Measurements from ENCODE around the gene FAM168A.
A peak's percentile ranks its signal among the peaks of the same experiment; 100 is the strongest.

FAM168A gene

DNA sequence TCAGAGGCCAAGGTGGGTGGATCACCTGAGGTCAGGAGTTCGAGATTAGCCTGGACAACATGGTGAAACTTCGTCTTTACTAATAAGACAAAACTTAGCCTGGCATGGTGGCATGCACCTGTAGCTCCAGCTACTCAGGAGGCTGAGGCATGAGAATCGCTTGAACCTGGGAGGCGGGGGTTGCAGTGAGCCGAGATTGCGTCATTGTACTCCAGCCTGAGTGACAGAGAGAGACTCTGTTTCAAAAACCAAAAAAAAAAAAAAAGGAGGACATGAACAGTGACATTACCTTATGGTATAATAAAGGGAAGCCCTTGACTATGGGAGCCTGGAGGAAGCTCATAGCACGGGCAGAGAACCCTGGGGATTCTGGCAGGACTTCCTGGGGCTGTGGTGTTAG is 32.0 kb upstream of the FAM168A start:
- POLR2A ChIA-PET, result no interaction called here
- CTCF ChIA-PET, result interaction anchor here (1.6 to 10.7 kb wide), 2 partner anchors 18 to 30 kb away, joined by 5 to 166 read pairs; no protein-coding TSS in a partner anchor
- TF ChIP-seq, protein P1, sequence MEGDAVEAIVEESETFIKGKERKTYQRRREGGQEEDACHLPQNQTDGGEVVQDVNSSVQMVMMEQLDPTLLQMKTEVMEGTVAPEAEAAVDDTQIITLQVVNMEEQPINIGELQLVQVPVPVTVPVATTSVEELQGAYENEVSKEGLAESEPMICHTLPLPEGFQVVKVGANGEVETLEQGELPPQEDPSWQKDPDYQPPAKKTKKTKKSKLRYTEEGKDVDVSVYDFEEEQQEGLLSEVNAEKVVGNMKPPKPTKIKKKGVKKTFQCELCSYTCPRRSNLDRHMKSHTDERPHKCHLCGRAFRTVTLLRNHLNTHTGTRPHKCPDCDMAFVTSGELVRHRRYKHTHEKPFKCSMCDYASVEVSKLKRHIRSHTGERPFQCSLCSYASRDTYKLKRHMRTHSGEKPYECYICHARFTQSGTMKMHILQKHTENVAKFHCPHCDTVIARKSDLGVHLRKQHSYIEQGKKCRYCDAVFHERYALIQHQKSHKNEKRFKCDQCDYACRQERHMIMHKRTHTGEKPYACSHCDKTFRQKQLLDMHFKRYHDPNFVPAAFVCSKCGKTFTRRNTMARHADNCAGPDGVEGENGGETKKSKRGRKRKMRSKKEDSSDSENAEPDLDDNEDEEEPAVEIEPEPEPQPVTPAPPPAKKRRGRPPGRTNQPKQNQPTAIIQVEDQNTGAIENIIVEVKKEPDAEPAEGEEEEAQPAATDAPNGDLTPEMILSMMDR (IDR thresholded peaks at IDR 0.05; ENCODE audit: control extremely low read depth, extremely low read depth, low read depth, missing control alignments), result no peak
- DNase-seq (ENCODE audit: extremely low spot score), result no peak

GRCh38 chr11:73625696-73626318 is 27.9 kb upstream of the FAM168A start:
- CTCF ChIA-PET, result interaction anchor here (0.6 to 10.7 kb wide), 69 partner anchors 9 to 695 kb away, joined by 3 to 166 read pairs (median 4); partner anchors contain the start of genes FAM168A, PLEKHB1 and UCP2
- POLR2A ChIA-PET, result interaction anchor here (0.6 kb wide), 1 partner anchor 1701 kb away, joined by 3 read pairs; no protein-coding TSS in a partner anchor
- TF ChIP-seq, protein P1 (IDR thresholded peaks at IDR 0.05; ENCODE audit: control extremely low read depth, extremely low read depth, low read depth, missing control alignments), result peak; percentile 85
- DNase-seq (ENCODE audit: extremely low spot score), result peak; percentile 84

DNA sequence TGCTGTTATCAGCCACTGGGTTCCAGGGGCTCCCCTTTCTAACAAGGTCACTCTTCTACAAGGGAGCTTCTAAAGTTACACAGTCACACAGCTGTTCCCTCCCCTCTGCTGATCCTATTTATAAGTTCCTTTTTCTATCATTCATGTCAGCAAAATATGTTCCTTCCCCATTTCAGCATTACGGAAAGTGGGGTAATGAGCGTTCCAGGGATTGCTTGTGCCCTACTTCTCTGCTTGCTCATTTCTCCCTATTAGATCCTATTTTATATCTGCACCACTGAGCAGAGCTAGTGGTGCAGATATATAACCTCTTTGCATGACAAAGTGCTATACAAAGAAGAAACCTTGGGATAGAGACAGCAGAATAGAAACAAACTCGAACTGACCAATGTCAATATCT is 25.8 kb upstream of the FAM168A start:
- TF ChIP-seq, protein P1 (IDR thresholded peaks at IDR 0.05; ENCODE audit: control extremely low read depth, extremely low read depth, low read depth, missing control alignments), result no peak
- no peak for DNase-seq (ENCODE audit: extremely low spot score)

DNA sequence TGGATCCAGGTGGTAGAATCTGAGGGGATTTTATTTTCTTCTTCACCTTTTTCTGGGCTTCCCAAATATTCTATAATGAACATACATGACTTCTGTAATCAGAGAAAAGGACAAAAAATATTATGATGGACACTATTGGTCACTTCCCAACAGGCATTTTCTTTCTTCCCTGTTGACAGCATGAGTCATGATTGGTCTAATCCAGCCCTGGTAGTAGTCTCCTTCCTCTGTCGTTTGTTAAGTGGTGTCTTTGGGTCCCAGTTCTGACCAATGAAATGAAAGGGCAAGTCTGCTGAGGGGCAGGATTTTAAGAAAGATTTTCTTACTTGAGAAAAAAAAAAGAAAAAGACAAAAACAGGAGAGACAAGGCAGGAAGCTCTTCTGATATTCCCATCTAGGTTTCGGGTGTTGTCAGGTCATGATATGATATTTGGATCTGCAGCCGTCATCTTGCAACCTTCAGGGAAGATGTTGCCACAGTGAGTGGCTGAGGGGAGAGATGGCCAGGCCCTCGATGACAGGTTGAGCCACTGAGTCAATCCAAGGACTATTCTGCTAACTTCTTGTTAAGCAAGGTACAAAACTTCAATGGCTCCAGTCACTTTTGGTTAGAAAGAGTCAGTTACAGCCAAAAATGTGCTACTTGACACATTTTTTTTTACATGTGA is 25.1 kb upstream of the FAM168A start:
- ChIA-PET POLR2A (no interaction called here), CTCF (interaction anchor here (1.0 to 10.7 kb wide), 4 partner anchors 12 to 66 kb away, joined by 3 to 166 read pairs (median 4); no protein-coding TSS in a partner anchor)
- no peak for DNase-seq (ENCODE audit: extremely low spot score)
- TF ChIP-seq, protein P1 (IDR thresholded peaks at IDR 0.05; ENCODE audit: control extremely low read depth, extremely low read depth, low read depth, missing control alignments), result no peak

More for the DNA sequence above, 25.8 kb upstream of the FAM168A start:
- CTCF ChIA-PET, result interaction anchor here (0.6 to 10.7 kb wide), 6 partner anchors 11 to 66 kb away, joined by 3 to 166 read pairs (median 4); partner anchors contain the start of gene PLEKHB1
- POLR2A ChIA-PET, result no interaction called here

- DNase-seq (ENCODE audit: extremely low spot score), result no peak
- TF ChIP-seq, protein P1 (IDR thresholded peaks at IDR 0.05; ENCODE audit: control extremely low read depth, extremely low read depth, low read depth, missing control alignments), result no peak
- POLR2A ChIA-PET, result no interaction called here
- CTCF ChIA-PET, result interaction anchor here (4.9 kb wide), 1 partner anchor 11 kb away, joined by 26 read pairs; no protein-coding TSS in a partner anchor
Measured at GRCh38 chr11:73614591-73614990, 16.7 kb upstream of the FAM168A start.

DNA sequence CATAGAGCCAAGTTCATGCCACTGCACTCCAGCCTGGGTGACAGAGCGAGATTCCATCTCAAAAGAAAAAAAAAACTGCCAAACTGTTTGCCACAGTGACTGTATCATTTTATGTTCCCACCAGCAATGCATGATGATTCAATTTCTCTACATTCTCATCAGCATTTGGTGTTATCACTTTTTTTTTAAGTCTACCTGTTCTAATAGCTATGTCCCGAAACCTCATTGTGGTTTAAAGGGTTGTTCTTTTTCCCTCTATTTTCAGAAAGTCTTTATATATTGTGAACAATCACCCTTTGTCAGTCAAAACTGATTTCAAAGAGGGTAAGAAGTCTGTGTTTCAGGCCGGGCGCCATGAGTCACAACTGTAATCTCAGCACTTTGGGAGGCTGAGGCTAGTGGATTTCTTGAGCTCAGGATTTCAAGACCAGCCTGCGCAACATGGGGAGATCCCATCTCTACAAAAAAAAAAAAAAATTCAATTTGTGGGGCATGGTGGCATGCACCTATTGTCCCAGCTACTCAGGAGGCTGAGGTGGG is 14.8 kb upstream of the FAM168A start:
- TF ChIP-seq, protein P1 (IDR thresholded peaks at IDR 0.05; ENCODE audit: control extremely low read depth, extremely low read depth, low read depth, missing control alignments), result no peak
- CTCF ChIA-PET, result interaction anchor here (4.9 kb wide), 1 partner anchor 13 kb away, joined by 26 read pairs; no protein-coding TSS in a partner anchor
- POLR2A ChIA-PET, result no interaction called here

More for the DNA sequence above, 14.8 kb upstream of the FAM168A start:
- DNase-seq (ENCODE audit: extremely low spot score), result no peak

Data from GM10248 (cell line).